ENCODE results near the gene NPEPL1.

- TF ChIP-seq CEBPB (IDR thresholded peaks at IDR 0.05; ENCODE audit: low read depth, low read length) = no peak
- no peak for TF ChIP-seq GABPA (IDR thresholded peaks at IDR 0.05; ENCODE audit: borderline replicate concordance, insufficient read depth, low read length)
- TF ChIP-seq POLR2AphosphoS5 (IDR thresholded peaks at IDR 0.05; ENCODE audit: low read depth, low read length) = no peak
- no peak; a peak in 1 of 4 replicates for TF ChIP-seq CTCF (IDR thresholded peaks at IDR 0.05; ENCODE audit: control extremely low read depth in 1 of 3, insufficient read depth in 1 of 3, low read depth in 1 of 3, low read length in 3 of 3)
- no peak for TF ChIP-seq EGR1 (IDR thresholded peaks at IDR 0.05; ENCODE audit: borderline replicate concordance, low read depth, low read length)
- no peak for TF ChIP-seq EP300 (IDR thresholded peaks at IDR 0.05; ENCODE audit: borderline replicate concordance in 1 of 2, low read depth in 2 of 2, low read length in 2 of 2)
Measured at GRCh38 chr20:58647162-58647795, 45.3 kb upstream of the NPEPL1 start.

All from H1 (cell line).